ENCODE data around the gene TULP4.
"Not testable (repeated sequence)": the region's sequence is repeated elsewhere in the genome, so short reads cannot be mapped to it uniquely, and the experiment has no call there.

The TULP4 gene

GRCh38 chr6:158297657-158298056, 14.6 kb upstream of the TULP4 start:
- not testable (repeated sequence) for H3K27me3 ChIP-seq (ENCODE audit: control insufficient read depth, insufficient read depth, low read length); H3K4me3 ChIP-seq (ENCODE audit: low read length); H3K36me3 ChIP-seq (ENCODE audit: control insufficient read depth, insufficient read depth, low read length); H3K4me1 ChIP-seq (ENCODE audit: control insufficient read depth, insufficient read depth, low read length); H3K9me3 ChIP-seq (ENCODE audit: control insufficient read depth, low read length); H3K9ac ChIP-seq (ENCODE audit: low read length)

- not testable (repeated sequence) for H3K4me3 ChIP-seq (ENCODE audit: low read length); H3K36me3 ChIP-seq (ENCODE audit: control insufficient read depth, insufficient read depth, low read length); H3K4me1 ChIP-seq (ENCODE audit: control insufficient read depth, insufficient read depth, low read length); H3K9me3 ChIP-seq (ENCODE audit: control insufficient read depth, low read length); H3K9ac ChIP-seq (ENCODE audit: low read length); H3K27me3 ChIP-seq (ENCODE audit: control insufficient read depth, insufficient read depth, low read length)
These were observed 11.7 kb upstream of the TULP4 start for GRCh38 chr6:158300306-158301143.

GRCh38 chr6:158301561-158301960, 10.7 kb upstream of the TULP4 start:
- not testable (repeated sequence) for H3K4me3 ChIP-seq (ENCODE audit: low read length)

GRCh38 chr6:158302195-158302796, 10.0 kb upstream of the TULP4 start:
- H3K9ac ChIP-seq (ENCODE audit: low read length); H3K4me1 ChIP-seq (ENCODE audit: control insufficient read depth, insufficient read depth, low read length); H3K27me3 ChIP-seq (ENCODE audit: control insufficient read depth, insufficient read depth, low read length); H3K36me3 ChIP-seq (ENCODE audit: control insufficient read depth, insufficient read depth, low read length); H3K9me3 ChIP-seq (ENCODE audit: control insufficient read depth, low read length); H3K4me3 ChIP-seq (ENCODE audit: low read length): not testable (repeated sequence)

More at GRCh38 chr6:158301561-158301960, 10.7 kb upstream of the TULP4 start:
- H3K36me3 ChIP-seq (ENCODE audit: control insufficient read depth, insufficient read depth, low read length); H3K27me3 ChIP-seq (ENCODE audit: control insufficient read depth, insufficient read depth, low read length); H3K9ac ChIP-seq (ENCODE audit: low read length); H3K4me1 ChIP-seq (ENCODE audit: control insufficient read depth, insufficient read depth, low read length); H3K9me3 ChIP-seq (ENCODE audit: control insufficient read depth, low read length): not testable (repeated sequence)

- Histone ChIP-seq H3K36me3 (ENCODE audit: control insufficient read depth, insufficient read depth, low read length) (no peaks in the 10 kb centered on the region), H3K9ac (ENCODE audit: low read length) (no peak overlapping the region), H3K4me3 (ENCODE audit: low read length) (no peak overlapping the region), H3K27me3 (ENCODE audit: control insufficient read depth, insufficient read depth, low read length) (no peaks in the 10 kb centered on the region), H3K4me1 (ENCODE audit: control insufficient read depth, insufficient read depth, low read length) (peaks cover 9% of the 10 kb centered on the region), H3K9me3 (ENCODE audit: control insufficient read depth, low read length) (no peaks in the 10 kb centered on the region)
These were observed 9.0 kb upstream of the TULP4 start for GRCh38 chr6:158303210-158303731.

GRCh38 chr6:158304254-158304653, 8.0 kb upstream of the TULP4 start:
- H3K27me3 ChIP-seq (ENCODE audit: control insufficient read depth, insufficient read depth, low read length), result no peaks in the 10 kb centered on the region

GRCh38 chr6:158309814-158310213, 2.5 kb upstream of the TULP4 start:
- H3K4me3 ChIP-seq (ENCODE audit: low read length), result no peak overlapping the region
- no peak overlapping the region for H3K9ac ChIP-seq (ENCODE audit: low read length)
- H3K4me1 ChIP-seq (ENCODE audit: control insufficient read depth, insufficient read depth, low read length), result no peaks in the 10 kb centered on the region
- no peaks in the 10 kb centered on the region for H3K36me3 ChIP-seq (ENCODE audit: control insufficient read depth, insufficient read depth, low read length)
- no peaks in the 10 kb centered on the region for H3K9me3 ChIP-seq (ENCODE audit: control insufficient read depth, low read length)
- no peaks in the 10 kb centered on the region for H3K27me3 ChIP-seq (ENCODE audit: control insufficient read depth, insufficient read depth, low read length)

More at GRCh38 chr6:158304254-158304653, 8.0 kb upstream of the TULP4 start:
- no peaks in the 10 kb centered on the region for H3K36me3 ChIP-seq (ENCODE audit: control insufficient read depth, insufficient read depth, low read length)
- H3K9me3 ChIP-seq (ENCODE audit: control insufficient read depth, low read length), result no peaks in the 10 kb centered on the region
- H3K9ac ChIP-seq (ENCODE audit: low read length), result no peak overlapping the region
- peaks cover 9% of the 10 kb centered on the region for H3K4me1 ChIP-seq (ENCODE audit: control insufficient read depth, insufficient read depth, low read length)
- H3K4me3 ChIP-seq (ENCODE audit: low read length), result no peak overlapping the region

GRCh38 chr6:158311193-158311592, 1.1 kb upstream of the TULP4 start:
- Histone ChIP-seq H3K36me3 (ENCODE audit: control insufficient read depth, insufficient read depth, low read length) (no peaks in the 10 kb centered on the region), H3K9ac (ENCODE audit: low read length) (no peak overlapping the region), H3K27me3 (ENCODE audit: control insufficient read depth, insufficient read depth, low read length) (no peaks in the 10 kb centered on the region), H3K4me3 (ENCODE audit: low read length) (no peak overlapping the region), H3K4me1 (ENCODE audit: control insufficient read depth, insufficient read depth, low read length) (no peaks in the 10 kb centered on the region), H3K9me3 (ENCODE audit: control insufficient read depth, low read length) (no peaks in the 10 kb centered on the region)

- Histone ChIP-seq H3K4me3 (ENCODE audit: low read length) (no peak overlapping the region), H3K9me3 (ENCODE audit: control insufficient read depth, low read length) (no peaks in the 10 kb centered on the region), H3K4me1 (ENCODE audit: control insufficient read depth, insufficient read depth, low read length) (no peaks in the 10 kb centered on the region), H3K27me3 (ENCODE audit: control insufficient read depth, insufficient read depth, low read length) (no peaks in the 10 kb centered on the region), H3K9ac (ENCODE audit: low read length) (no peak overlapping the region), H3K36me3 (ENCODE audit: control insufficient read depth, insufficient read depth, low read length) (no peaks in the 10 kb centered on the region)
These were observed 639 bp upstream of the TULP4 start for GRCh38 chr6:158311626-158312025.

GRCh38 chr6:158312672-158313397, 570 bp downstream of the TULP4 start:
- H3K36me3 ChIP-seq (ENCODE audit: control insufficient read depth, insufficient read depth, low read length), result no peaks in the 10 kb centered on the region
- no peaks in the 10 kb centered on the region for H3K9me3 ChIP-seq (ENCODE audit: control insufficient read depth, low read length)
- no peaks in the 10 kb centered on the region for H3K4me1 ChIP-seq (ENCODE audit: control insufficient read depth, insufficient read depth, low read length)
- no peak overlapping the region for H3K4me3 ChIP-seq (ENCODE audit: low read length)
- no peaks in the 10 kb centered on the region for H3K27me3 ChIP-seq (ENCODE audit: control insufficient read depth, insufficient read depth, low read length)
- H3K9ac ChIP-seq (ENCODE audit: low read length), result no peak overlapping the region

GRCh38 chr6:158313989-158314388, 1.7 kb downstream of the TULP4 start:
- Histone ChIP-seq H3K27me3 (ENCODE audit: control insufficient read depth, insufficient read depth, low read length) (no peaks in the 10 kb centered on the region), H3K4me1 (ENCODE audit: control insufficient read depth, insufficient read depth, low read length) (no peaks in the 10 kb centered on the region), H3K36me3 (ENCODE audit: control insufficient read depth, insufficient read depth, low read length) (no peaks in the 10 kb centered on the region), H3K4me3 (ENCODE audit: low read length) (no peak overlapping the region), H3K9ac (ENCODE audit: low read length) (no peak overlapping the region), H3K9me3 (ENCODE audit: control insufficient read depth, low read length) (no peaks in the 10 kb centered on the region)

- no peak overlapping the region for H3K9ac ChIP-seq (ENCODE audit: low read length)
- no peaks in the 10 kb centered on the region for H3K27me3 ChIP-seq (ENCODE audit: control insufficient read depth, insufficient read depth, low read length)
- H3K4me1 ChIP-seq (ENCODE audit: control insufficient read depth, insufficient read depth, low read length), result no peaks in the 10 kb centered on the region
- H3K9me3 ChIP-seq (ENCODE audit: control insufficient read depth, low read length), result no peaks in the 10 kb centered on the region
- H3K4me3 ChIP-seq (ENCODE audit: low read length), result no peak overlapping the region
- H3K36me3 ChIP-seq (ENCODE audit: control insufficient read depth, insufficient read depth, low read length), result no peaks in the 10 kb centered on the region
These were observed 2.5 kb downstream of the TULP4 start for GRCh38 chr6:158314737-158315136.

All from mucosa of stomach (tissue), 1 donor.